ENCODE results near the gene PTPRO. TPM values are rescaled to one million over a fixed set of nuclear protein-coding genes. Genes with fewer than 3 reads are reported as not detected.

The PTPRO gene
- polyA plus RNA-seq (2011; rRNA removed) (0.04 TPM in 1 of 2 replicates, not detected in the other), polyA plus RNA-seq (2017; fragmentation: RNase III; extraction: RNeasy Plus Mini Kit Qiagen cat#74134 plus additional on column Dnase treatment) (0.04 TPM in 1 of 3 replicates, not detected in the others), polyA minus RNA-seq (2011; rRNA and poly(A)+ RNA removed) (0.50 TPM in 1 of 2 replicates, not detected in the other)
- not detected in 2 replicates for polyA plus RNA-seq (2012; cell fraction: cytosol; rRNA removed)
- not detected in 2 replicates for polyA plus RNA-seq (2012; cell fraction: nucleus; rRNA removed)

GRCh38 chr12:15322164-15323061 lies at the start of gene PTPRO:
Gene PTPRO, plus strand, starts transcription at chr12:15322508.
- 8% methylated on average over 25 of the region's 70 CpGs for WGBS (ENCODE audit: missing lambda C conversion rate)
- CTCF ChIA-PET, result no interaction called here
- ATAC-seq (peak; percentile 87 to 91), FAIRE-seq (no peak), DNase-seq (ENCODE audit: low read depth in 1 of 2, low spot score in 1 of 2) (peak in 1 of 2 experiments; percentile 6)
- H3K27ac ChIP-seq, result no peak within 1 kb of the TSS
- no peaks in the 10 kb centered on the region for H3K9me3 ChIP-seq
- H3K4me1 ChIP-seq, result no peaks in the 10 kb centered on the region
- TF ChIP-seq BHLHE40 (IDR thresholded peaks at IDR 0.05; ENCODE audit: low read depth, low read length), result no peak
- peak; percentile 84 for TF ChIP-seq HDAC2 (IDR thresholded peaks at IDR 0.05)
- H3K4me2 ChIP-seq, result peak within 1 kb of the TSS; percentile 79
- POLR2A ChIA-PET, result no interaction called here
- H3K4me3 ChIP-seq, result peak within 1 kb of the TSS; percentile 49

- no peak for DNase-seq (ENCODE audit: low read depth in 1 of 2, low spot score in 1 of 2)
- POLR2A ChIA-PET, result no interaction called here
- FAIRE-seq, result no peak
- Histone ChIP-seq H3K27ac (peak overlapping the region in 1 of 2 experiments; percentile 43; a peak in 1 of 6 replicates), H3K4me2 (peak overlapping the region; percentile 25; the same call in 1 of the 3 replicates), H3K4me1 (peaks cover 15% of the 10 kb centered on the region; the same call in 2 of the 3 replicates), H3K4me3 (no peak overlapping the region), H3K9me3 (no peaks in the 10 kb centered on the region)
- TF ChIP-seq HES2 (IDR thresholded peaks at IDR 0.05) (no peak), BHLHE40 (IDR thresholded peaks at IDR 0.05; ENCODE audit: low read depth, low read length) (no peak), SREBF2 (IDR thresholded peaks at IDR 0.05) (no peak), RCOR1 (IDR thresholded peaks at IDR 0.05; ENCODE audit: low read depth, low read length) (no peak), REST (IDR thresholded peaks at IDR 0.05) (no peak), HMGXB4 (CRISPR knock-in tag; IDR thresholded peaks at IDR 0.05; ENCODE audit: borderline replicate concordance) (no peak), MAX (IDR thresholded peaks at IDR 0.05) (no peak), ATOH8 (CRISPR knock-in tag; IDR thresholded peaks at IDR 0.05; ENCODE audit: low read depth) (no peak), NPAS2 (CRISPR knock-in tag; IDR thresholded peaks at IDR 0.05; ENCODE audit: borderline replicate concordance) (no peak), ZFP36 (IDR thresholded peaks at IDR 0.05; ENCODE audit: borderline replicate concordance, partially characterized antibody) (no peak)
- ATAC-seq, result no peak
- 90% methylated on average over 3 of the region's 3 CpGs for WGBS (ENCODE audit: missing lambda C conversion rate)
- CTCF ChIA-PET, result interaction anchor here (1.2 to 1.3 kb wide), 2 partner anchors 126 to 250 kb away, joined by 3 to 4 read pairs; no protein-coding TSS in a partner anchor
Observed at GRCh38 chr12:15273896-15274295, 48.4 kb upstream of the PTPRO start.

Measured in A549 (cell line).